ENCODE data around the gene SND1. TPM values are rescaled to one million over a fixed set of nuclear protein-coding genes. Genes with fewer than 3 reads are reported as not detected.

The SND1 gene
- total and polyA plus RNA-seq, 3 experiments from 2014 or later = 121 to 203 (median 198) TPM

GRCh38 chr7:128031901-128032604 is 380.1 kb downstream of the SND1 start:
- H3K36me3 ChIP-seq (ENCODE audit: insufficient read depth, low read length) = peaks cover 5% of the 10 kb centered on the region
- DNase-seq = peak; percentile 8 to 65 (median 52)
- peak overlapping the region in 2 of 8 donors; percentile 80 to 82 for H3K27ac Mint-ChIP-seq
- POLR2A ChIA-PET = no interaction called here
- peak overlapping the region; percentile 34 for H3K4me3 ChIP-seq (ENCODE audit: low read length)
- H3K4me1 Mint-ChIP-seq = peaks cover 20 to 23% (median 20%) of the 10 kb centered on the region in 3 donors
- no peaks in the 10 kb centered on the region for H3K9me3 ChIP-seq (ENCODE audit: low read length)
- peak overlapping the region; percentile 83 to 94 (median 89) for H3K4me3 Mint-ChIP-seq
- CTCF ChIA-PET = interaction anchor here (1.2 kb wide), 1 partner anchor 13 kb away, joined by 3 read pairs; no protein-coding TSS in a partner anchor
- no peaks in the 10 kb centered on the region for H3K9me3 Mint-ChIP-seq
- H3K27me3 Mint-ChIP-seq = peaks cover 15% of the 10 kb centered on the region in 2 donors
- H3K4me1 ChIP-seq (ENCODE audit: insufficient read depth, low read length) = no peaks in the 10 kb centered on the region
- H3K27me3 ChIP-seq (ENCODE audit: insufficient read depth, low read length, poor library complexity, severe bottlenecking) = no peaks in the 10 kb centered on the region
- H3K36me3 Mint-ChIP-seq = peaks cover 8 to 10% (median 9%) of the 10 kb centered on the region in 3 donors
- no peak overlapping the region for H3K27ac ChIP-seq (ENCODE audit: low read depth, low read length)

DNA sequence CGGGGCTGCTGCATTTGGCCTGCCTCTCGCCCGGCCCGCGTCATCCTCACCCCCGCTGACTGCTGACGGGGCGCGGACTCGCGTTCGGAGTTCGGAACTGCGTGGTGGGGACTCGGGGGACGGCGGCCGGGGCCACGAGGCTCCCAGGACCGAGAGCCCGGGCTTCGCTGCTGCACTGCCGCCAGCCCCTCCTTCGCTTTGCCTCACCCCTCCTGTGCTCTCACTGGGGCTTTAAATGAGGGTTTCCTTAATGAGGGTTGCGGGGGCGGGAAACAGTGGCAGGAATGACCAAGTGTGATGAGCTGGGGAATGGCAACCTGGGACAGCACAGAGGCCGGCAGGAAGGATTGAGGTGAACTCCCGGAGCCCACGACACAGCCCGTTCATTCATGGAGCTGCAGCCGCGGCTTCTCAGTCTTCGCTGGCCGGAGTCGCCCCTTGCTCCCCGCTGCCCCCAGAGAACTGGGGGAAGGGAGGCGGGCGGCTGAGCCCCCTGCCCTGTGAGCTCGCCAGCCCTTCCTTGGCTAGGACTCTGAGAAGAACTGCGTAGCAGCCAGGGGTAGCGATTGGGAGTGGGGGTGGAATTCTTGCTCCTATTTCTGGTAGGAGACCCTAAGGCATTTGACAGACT is 380.7 kb downstream of the SND1 start:
- POLR2A ChIA-PET = no interaction called here

GRCh38 chr7:128033246-128033645 is 381.3 kb downstream of the SND1 start:
- Mint-ChIP-seq H3K27ac (peak overlapping the region in 1 of 8 donors; percentile 93), H3K9me3 (no peaks in the 10 kb centered on the region), H3K4me1 (peaks cover 19 to 20% (median 20%) of the 10 kb centered on the region in 3 donors), H3K36me3 (peaks cover 8 to 10% (median 9%) of the 10 kb centered on the region in 3 donors), H3K27me3 (peaks cover 15% of the 10 kb centered on the region in 2 donors), H3K4me3 (peak overlapping the region; percentile 43 to 85 (median 61))
- no peak for DNase-seq
- Histone ChIP-seq H3K27ac (ENCODE audit: low read depth, low read length) (no peak overlapping the region), H3K4me3 (ENCODE audit: low read length) (no peak overlapping the region), H3K27me3 (ENCODE audit: insufficient read depth, low read length, poor library complexity, severe bottlenecking) (no peaks in the 10 kb centered on the region), H3K36me3 (ENCODE audit: insufficient read depth, low read length) (peaks cover 5% of the 10 kb centered on the region), H3K4me1 (ENCODE audit: insufficient read depth, low read length) (no peaks in the 10 kb centered on the region), H3K9me3 (ENCODE audit: low read length) (no peaks in the 10 kb centered on the region)
- ChIA-PET POLR2A (no interaction called here), CTCF (interaction anchor here (1.2 kb wide), 1 partner anchor 12 kb away, joined by 3 read pairs; no protein-coding TSS in a partner anchor)

More for the DNA sequence above, 380.7 kb downstream of the SND1 start:
- H3K36me3 ChIP-seq (ENCODE audit: insufficient read depth, low read length) = peaks cover 5% of the 10 kb centered on the region
- H3K4me3 Mint-ChIP-seq = peak overlapping the region; percentile 47 to 80 (median 67)
- peaks cover 8 to 10% (median 9%) of the 10 kb centered on the region in 3 donors for H3K36me3 Mint-ChIP-seq
- no peak overlapping the region for H3K27ac Mint-ChIP-seq
- H3K4me1 ChIP-seq (ENCODE audit: insufficient read depth, low read length) = no peaks in the 10 kb centered on the region
- no peaks in the 10 kb centered on the region for H3K9me3 Mint-ChIP-seq
- H3K4me3 ChIP-seq (ENCODE audit: low read length) = no peak overlapping the region
- no peaks in the 10 kb centered on the region for H3K9me3 ChIP-seq (ENCODE audit: low read length)
- H3K27ac ChIP-seq (ENCODE audit: low read depth, low read length) = no peak overlapping the region
- peaks cover 19 to 20% (median 20%) of the 10 kb centered on the region in 3 donors for H3K4me1 Mint-ChIP-seq
- H3K27me3 ChIP-seq (ENCODE audit: insufficient read depth, low read length, poor library complexity, severe bottlenecking) = no peaks in the 10 kb centered on the region
- CTCF ChIA-PET = interaction anchor here (1.2 kb wide), 1 partner anchor 12 kb away, joined by 3 read pairs; no protein-coding TSS in a partner anchor
- peaks cover 15% of the 10 kb centered on the region in 2 donors for H3K27me3 Mint-ChIP-seq
- peak in 2 of 5 donors; percentile 6 to 12 for DNase-seq

- CTCF ChIA-PET = no interaction called here
- peaks cover 6 to 7% of the 10 kb centered on the region in 2 donors for H3K27me3 Mint-ChIP-seq
- H3K4me3 Mint-ChIP-seq = peak overlapping the region in 1 of 7 donors; percentile 61
- H3K36me3 Mint-ChIP-seq = peaks cover 0 to 3% (median 0%) of the 10 kb centered on the region in 3 donors
- POLR2A ChIA-PET = no interaction called here
- no peaks in the 10 kb centered on the region for H3K4me1 ChIP-seq (ENCODE audit: insufficient read depth, low read length)
- no peak for DNase-seq
- H3K27ac Mint-ChIP-seq = no peak overlapping the region
- H3K27ac ChIP-seq (ENCODE audit: low read depth, low read length) = no peak overlapping the region
- H3K27me3 ChIP-seq (ENCODE audit: insufficient read depth, low read length, poor library complexity, severe bottlenecking) = no peaks in the 10 kb centered on the region
- no peak overlapping the region for H3K4me3 ChIP-seq (ENCODE audit: low read length)
- H3K9me3 ChIP-seq (ENCODE audit: low read length) = no peaks in the 10 kb centered on the region
- H3K9me3 Mint-ChIP-seq = no peaks in the 10 kb centered on the region
- H3K36me3 ChIP-seq (ENCODE audit: insufficient read depth, low read length) = peaks cover 5% of the 10 kb centered on the region
- peaks cover 6 to 16% (median 11%) of the 10 kb centered on the region in 3 donors for H3K4me1 Mint-ChIP-seq
These were observed 382.8 kb downstream of the SND1 start for GRCh38 chr7:128034825-128035224.

DNA sequence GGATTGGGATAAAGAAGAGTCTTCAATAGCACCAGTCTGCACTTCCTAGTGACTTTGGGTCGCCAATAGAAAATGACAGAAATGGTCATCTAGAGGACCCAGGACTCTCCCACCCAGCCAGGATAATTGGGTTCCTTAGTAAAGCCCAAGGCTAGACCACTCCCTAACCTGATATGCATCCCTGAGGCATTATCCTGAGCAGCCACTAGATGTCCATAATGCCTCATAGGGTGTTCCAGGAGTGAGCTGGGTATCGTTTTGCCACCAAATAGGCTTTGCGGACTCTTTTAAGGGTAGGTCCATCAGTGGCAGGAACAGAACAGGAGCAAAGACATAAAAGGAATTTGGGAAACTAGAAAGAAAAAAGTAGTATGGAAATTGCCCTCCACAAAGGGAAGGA is 383.7 kb downstream of the SND1 start:
- Mint-ChIP-seq H3K36me3 (peaks cover 0 to 3% (median 0%) of the 10 kb centered on the region in 3 donors), H3K4me1 (peaks cover 3 to 8% (median 7%) of the 10 kb centered on the region in 3 donors), H3K9me3 (no peaks in the 10 kb centered on the region), H3K4me3 (peak overlapping the region in 1 of 7 donors; percentile 11), H3K27me3 (peaks cover 0 to 4% of the 10 kb centered on the region in 2 donors), H3K27ac (no peak overlapping the region)
- Histone ChIP-seq H3K27me3 (ENCODE audit: insufficient read depth, low read length, poor library complexity, severe bottlenecking) (no peaks in the 10 kb centered on the region), H3K4me1 (ENCODE audit: insufficient read depth, low read length) (no peaks in the 10 kb centered on the region), H3K4me3 (ENCODE audit: low read length) (no peak overlapping the region), H3K27ac (ENCODE audit: low read depth, low read length) (no peak overlapping the region), H3K9me3 (ENCODE audit: low read length) (no peaks in the 10 kb centered on the region), H3K36me3 (ENCODE audit: insufficient read depth, low read length) (peaks cover 5% of the 10 kb centered on the region)
- CTCF ChIA-PET = no interaction called here
- no peak for DNase-seq
- POLR2A ChIA-PET = no interaction called here

DNA sequence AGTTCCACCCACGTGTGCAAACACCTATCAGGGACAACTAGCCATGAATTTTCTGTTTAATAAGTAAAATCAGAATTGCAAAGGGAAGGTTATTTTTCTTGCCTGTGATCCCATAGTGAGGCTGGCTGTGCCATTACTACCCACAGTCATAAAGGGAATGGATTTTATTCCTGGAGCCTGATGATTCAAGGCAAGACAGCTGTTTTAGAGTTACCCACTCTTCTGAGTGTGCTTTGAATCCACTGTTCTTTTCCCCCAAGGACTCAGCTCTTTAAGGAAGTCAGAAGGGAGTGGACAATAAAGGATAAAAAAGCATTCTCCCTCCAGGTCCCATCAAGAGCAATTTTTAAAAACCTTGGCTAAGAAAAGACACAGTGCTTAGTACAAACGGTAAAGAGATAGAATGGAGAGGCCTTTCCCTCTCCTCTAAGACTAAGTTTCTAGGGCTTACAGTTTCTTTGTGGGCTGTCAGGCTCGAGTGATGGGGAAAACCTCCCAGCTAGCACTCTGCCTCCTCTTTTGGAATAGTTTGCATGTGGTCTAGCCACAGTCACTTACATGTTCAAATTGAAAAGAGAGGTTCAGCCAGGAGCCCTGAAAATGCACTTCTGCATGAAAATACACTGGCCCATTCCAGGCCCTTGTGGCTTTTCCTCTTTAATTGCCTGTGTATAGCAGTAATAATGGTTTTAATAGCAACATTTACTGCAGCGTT is 384.4 kb downstream of the SND1 start:
- POLR2A ChIA-PET = no interaction called here
- Histone ChIP-seq H3K4me1 (ENCODE audit: insufficient read depth, low read length) (no peaks in the 10 kb centered on the region), H3K27me3 (ENCODE audit: insufficient read depth, low read length, poor library complexity, severe bottlenecking) (no peaks in the 10 kb centered on the region), H3K4me3 (ENCODE audit: low read length) (no peak overlapping the region), H3K27ac (ENCODE audit: low read depth, low read length) (no peak overlapping the region), H3K9me3 (ENCODE audit: low read length) (no peaks in the 10 kb centered on the region), H3K36me3 (ENCODE audit: insufficient read depth, low read length) (peaks cover 5% of the 10 kb centered on the region)
- Mint-ChIP-seq H3K36me3 (peaks cover 0 to 3% (median 0%) of the 10 kb centered on the region in 3 donors), H3K9me3 (no peaks in the 10 kb centered on the region), H3K27me3 (peaks cover 0 to 4% of the 10 kb centered on the region in 2 donors), H3K27ac (peak overlapping the region in 1 of 8 donors; percentile 29), H3K4me1 (peaks cover 5 to 7% (median 7%) of the 10 kb centered on the region in 3 donors), H3K4me3 (no peak overlapping the region)
- no peak for DNase-seq
- CTCF ChIA-PET = no interaction called here

GRCh38 chr7:128037081-128037480 is 385.1 kb downstream of the SND1 start:
- no peak for DNase-seq
- Histone ChIP-seq H3K9me3 (ENCODE audit: low read length) (no peaks in the 10 kb centered on the region), H3K4me3 (ENCODE audit: low read length) (no peak overlapping the region), H3K36me3 (ENCODE audit: insufficient read depth, low read length) (peaks cover 5% of the 10 kb centered on the region), H3K27me3 (ENCODE audit: insufficient read depth, low read length, poor library complexity, severe bottlenecking) (no peaks in the 10 kb centered on the region), H3K27ac (ENCODE audit: low read depth, low read length) (no peak overlapping the region), H3K4me1 (ENCODE audit: insufficient read depth, low read length) (no peaks in the 10 kb centered on the region)
- peak overlapping the region in 2 of 8 donors; percentile 8 to 57 for H3K27ac Mint-ChIP-seq
- H3K27me3 Mint-ChIP-seq = peaks cover 0 to 2% of the 10 kb centered on the region in 2 donors
- ChIA-PET POLR2A (no interaction called here), CTCF (no interaction called here)
- H3K4me1 Mint-ChIP-seq = peaks cover 8 to 9% (median 9%) of the 10 kb centered on the region in 3 donors
- H3K36me3 Mint-ChIP-seq = peaks cover 0 to 6% (median 3%) of the 10 kb centered on the region in 3 donors
- no peak overlapping the region for H3K4me3 Mint-ChIP-seq
- H3K9me3 Mint-ChIP-seq = no peaks in the 10 kb centered on the region

Measured in CD8-positive, alpha-beta memory T cell (primary cell).